ENCODE measurements around the gene UBE2E2.

- TF ChIP-seq POLR2A (IDR thresholded peaks at IDR 0.05) (no peak), CTCF (IDR thresholded peaks at IDR 0.05) (no peak)
These were observed 113.8 kb downstream of the UBE2E2 start for GRCh38 chr3:23316924-23317323.
